Measurements from ENCODE around the gene LRRC75B. TPM values are rescaled to one million over a fixed set of nuclear protein-coding genes. Genes with fewer than 3 reads are reported as not detected.

Gene LRRC75B
- total and polyA plus RNA-seq, 2 of the 13 experiments (the other 11 are each of a cell fraction or from before 2014, with no cell fraction given): 11.8 to 34.8 TPM

DNA sequence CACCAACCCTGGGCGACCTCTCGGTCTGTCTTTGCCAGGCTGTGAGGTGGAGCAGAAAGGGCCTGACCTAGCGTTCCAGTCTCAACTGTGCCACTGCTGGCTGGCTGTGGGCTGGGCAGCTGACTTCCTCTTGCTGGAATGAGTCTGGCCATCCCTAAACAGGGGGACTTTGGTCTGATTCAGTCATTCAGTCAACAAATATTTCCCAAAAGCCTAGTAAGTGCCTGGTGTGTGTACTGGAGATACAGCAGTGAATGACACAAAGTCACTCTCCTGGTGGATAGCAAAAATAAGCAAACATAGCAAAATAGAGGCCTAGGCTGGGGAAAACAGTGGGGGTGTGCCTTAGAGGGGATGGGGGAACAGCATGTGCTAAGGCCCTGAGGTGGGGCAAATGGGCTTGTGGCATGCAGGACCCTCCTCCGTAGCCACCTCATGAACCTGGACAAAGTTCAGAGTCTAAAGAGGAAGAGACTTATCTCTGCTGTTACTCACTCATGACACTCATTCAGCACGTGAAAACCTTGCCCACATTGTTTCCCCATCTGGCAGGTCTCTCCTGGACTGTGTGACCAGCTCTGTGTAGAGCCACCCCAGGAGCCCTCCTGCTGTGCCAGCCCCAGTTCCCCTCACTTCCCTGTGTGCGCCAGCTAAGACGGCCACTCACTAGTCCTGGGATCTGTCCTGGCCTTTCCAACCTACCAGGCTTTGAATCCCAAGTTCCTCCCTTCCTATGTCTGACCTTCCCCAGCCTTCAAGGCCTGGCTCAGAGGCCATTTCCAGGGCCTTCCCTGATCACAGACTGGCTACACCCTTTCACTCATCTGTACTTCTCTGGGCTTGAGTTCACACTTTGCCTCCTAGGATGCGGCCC, 42.6 kb downstream of the LRRC75B start (continued):
- TF ChIP-seq, protein P1, sequence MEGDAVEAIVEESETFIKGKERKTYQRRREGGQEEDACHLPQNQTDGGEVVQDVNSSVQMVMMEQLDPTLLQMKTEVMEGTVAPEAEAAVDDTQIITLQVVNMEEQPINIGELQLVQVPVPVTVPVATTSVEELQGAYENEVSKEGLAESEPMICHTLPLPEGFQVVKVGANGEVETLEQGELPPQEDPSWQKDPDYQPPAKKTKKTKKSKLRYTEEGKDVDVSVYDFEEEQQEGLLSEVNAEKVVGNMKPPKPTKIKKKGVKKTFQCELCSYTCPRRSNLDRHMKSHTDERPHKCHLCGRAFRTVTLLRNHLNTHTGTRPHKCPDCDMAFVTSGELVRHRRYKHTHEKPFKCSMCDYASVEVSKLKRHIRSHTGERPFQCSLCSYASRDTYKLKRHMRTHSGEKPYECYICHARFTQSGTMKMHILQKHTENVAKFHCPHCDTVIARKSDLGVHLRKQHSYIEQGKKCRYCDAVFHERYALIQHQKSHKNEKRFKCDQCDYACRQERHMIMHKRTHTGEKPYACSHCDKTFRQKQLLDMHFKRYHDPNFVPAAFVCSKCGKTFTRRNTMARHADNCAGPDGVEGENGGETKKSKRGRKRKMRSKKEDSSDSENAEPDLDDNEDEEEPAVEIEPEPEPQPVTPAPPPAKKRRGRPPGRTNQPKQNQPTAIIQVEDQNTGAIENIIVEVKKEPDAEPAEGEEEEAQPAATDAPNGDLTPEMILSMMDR (CRISPR knock-in tag; IDR thresholded peaks at IDR 0.05): 0 out of 2 replicates have a peak, but pooled peaks have one; percentile 2
- TF ChIP-seq ZNF589 (CRISPR knock-in tag; conservative IDR thresholded peaks at IDR 0.05) (no peak; the same call in 1 of the 2 replicates), NR1H2 (CRISPR knock-in tag; IDR thresholded peaks at IDR 0.05; ENCODE audit: borderline replicate concordance, low read depth) (no peak), ZNF724P (CRISPR knock-in tag; IDR thresholded peaks at IDR 0.05; ENCODE audit: borderline replicate concordance) (peak; percentile 24; the same call in 1 of the 2 replicates), ZNF496 (CRISPR knock-in tag; IDR thresholded peaks at IDR 0.05; ENCODE audit: insufficient replicate concordance) (no peak), ZNF891 (CRISPR knock-in tag; IDR thresholded peaks at IDR 0.05) (peak; percentile 64; the same call in 1 of the 2 replicates), ZNF569 (CRISPR knock-in tag; IDR thresholded peaks at IDR 0.05; ENCODE audit: borderline replicate concordance) (peak; percentile 58; the same call in 1 of the 2 replicates), ZNF546 (CRISPR knock-in tag; conservative IDR thresholded peaks at IDR 0.05) (peak; percentile 69; the same call in 1 of the 2 replicates), RFXANK (CRISPR knock-in tag; IDR thresholded peaks at IDR 0.05) (no peak), NR2F6 (IDR thresholded peaks at IDR 0.05) (peak; percentile 62; the same call in 1 of the 2 replicates), NR2F6 (CRISPR knock-in tag; IDR thresholded peaks at IDR 0.05) (peak; percentile 72), SP2 (CRISPR knock-in tag; IDR thresholded peaks at IDR 0.05) (no peak), ZNF460 (CRISPR knock-in tag; IDR thresholded peaks at IDR 0.05; ENCODE audit: borderline replicate concordance) (peak; percentile 65; the same call in 1 of the 2 replicates), ATF7-NPFF (CRISPR knock-in tag; IDR thresholded peaks at IDR 0.05; ENCODE audit: low read depth) (no peak; the same call in 1 of the 2 replicates), POGZ (CRISPR knock-in tag; IDR thresholded peaks at IDR 0.05) (peak; percentile 87)
- TF ChIP-seq, protein P2, sequence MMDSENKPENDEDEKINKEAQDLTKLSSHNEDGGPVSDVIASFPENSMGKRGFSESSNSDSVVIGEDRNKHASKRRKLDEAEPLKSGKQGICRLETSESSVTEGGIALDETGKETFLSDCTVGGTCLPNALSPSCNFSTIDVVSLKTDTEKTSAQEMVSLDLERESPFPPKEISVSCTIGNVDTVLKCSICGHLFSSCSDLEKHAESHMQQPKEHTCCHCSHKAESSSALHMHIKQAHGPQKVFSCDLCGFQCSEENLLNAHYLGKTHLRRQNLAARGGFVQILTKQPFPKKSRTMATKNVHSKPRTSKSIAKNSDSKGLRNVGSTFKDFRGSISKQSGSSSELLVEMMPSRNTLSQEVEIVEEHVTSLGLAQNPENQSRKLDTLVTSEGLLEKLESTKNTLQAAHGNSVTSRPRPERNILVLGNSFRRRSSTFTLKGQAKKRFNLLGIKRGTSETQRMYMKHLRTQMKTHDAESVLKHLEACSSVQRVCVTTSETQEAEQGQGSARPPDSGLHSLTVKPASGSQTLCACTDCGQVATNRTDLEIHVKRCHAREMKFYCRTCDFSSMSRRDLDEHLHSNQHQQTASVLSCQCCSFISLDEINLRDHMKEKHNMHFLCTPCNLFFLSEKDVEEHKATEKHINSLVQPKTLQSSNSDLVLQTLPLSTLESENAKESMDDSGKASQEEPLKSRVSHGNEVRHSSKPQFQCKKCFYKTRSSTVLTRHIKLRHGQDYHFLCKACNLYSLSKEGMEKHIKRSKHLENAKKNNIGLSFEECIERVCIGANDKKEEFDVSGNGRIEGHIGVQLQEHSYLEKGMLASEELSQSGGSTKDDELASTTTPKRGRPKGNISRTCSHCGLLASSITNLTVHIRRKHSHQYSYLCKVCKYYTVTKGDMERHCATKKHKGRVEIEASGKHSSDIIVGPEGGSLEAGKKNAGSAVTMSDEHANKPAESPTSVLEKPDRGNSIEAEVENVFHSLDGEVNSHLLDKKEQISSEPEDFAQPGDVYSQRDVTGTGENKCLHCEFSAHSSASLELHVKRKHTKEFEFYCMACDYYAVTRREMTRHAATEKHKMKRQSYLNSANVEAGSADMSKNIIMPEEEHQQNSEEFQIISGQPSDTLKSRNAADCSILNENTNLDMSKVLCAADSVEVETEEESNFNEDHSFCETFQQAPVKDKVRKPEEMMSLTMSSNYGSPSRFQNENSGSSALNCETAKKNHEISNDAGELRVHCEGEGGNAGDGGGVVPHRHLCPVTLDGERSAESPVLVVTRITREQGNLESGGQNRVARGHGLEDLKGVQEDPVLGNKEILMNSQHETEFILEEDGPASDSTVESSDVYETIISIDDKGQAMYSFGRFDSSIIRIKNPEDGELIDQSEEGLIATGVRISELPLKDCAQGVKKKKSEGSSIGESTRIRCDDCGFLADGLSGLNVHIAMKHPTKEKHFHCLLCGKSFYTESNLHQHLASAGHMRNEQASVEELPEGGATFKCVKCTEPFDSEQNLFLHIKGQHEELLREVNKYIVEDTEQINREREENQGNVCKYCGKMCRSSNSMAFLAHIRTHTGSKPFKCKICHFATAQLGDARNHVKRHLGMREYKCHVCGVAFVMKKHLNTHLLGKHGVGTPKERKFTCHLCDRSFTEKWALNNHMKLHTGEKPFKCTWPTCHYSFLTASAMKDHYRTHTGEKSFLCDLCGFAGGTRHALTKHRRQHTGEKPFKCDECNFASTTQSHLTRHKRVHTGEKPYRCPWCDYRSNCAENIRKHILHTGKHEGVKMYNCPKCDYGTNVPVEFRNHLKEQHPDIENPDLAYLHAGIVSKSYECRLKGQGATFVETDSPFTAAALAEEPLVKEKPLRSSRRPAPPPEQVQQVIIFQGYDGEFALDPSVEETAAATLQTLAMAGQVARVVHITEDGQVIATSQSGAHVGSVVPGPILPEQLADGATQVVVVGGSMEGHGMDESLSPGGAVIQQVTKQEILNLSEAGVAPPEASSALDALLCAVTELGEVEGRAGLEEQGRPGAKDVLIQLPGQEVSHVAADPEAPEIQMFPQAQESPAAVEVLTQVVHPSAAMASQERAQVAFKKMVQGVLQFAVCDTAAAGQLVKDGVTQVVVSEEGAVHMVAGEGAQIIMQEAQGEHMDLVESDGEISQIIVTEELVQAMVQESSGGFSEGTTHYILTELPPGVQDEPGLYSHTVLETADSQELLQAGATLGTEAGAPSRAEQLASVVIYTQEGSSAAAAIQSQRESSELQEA (CRISPR knock-in tag; IDR thresholded peaks at IDR 0.05; ENCODE audit: not compliant biosample characterization): no peak
- TF ChIP-seq, protein P3, sequence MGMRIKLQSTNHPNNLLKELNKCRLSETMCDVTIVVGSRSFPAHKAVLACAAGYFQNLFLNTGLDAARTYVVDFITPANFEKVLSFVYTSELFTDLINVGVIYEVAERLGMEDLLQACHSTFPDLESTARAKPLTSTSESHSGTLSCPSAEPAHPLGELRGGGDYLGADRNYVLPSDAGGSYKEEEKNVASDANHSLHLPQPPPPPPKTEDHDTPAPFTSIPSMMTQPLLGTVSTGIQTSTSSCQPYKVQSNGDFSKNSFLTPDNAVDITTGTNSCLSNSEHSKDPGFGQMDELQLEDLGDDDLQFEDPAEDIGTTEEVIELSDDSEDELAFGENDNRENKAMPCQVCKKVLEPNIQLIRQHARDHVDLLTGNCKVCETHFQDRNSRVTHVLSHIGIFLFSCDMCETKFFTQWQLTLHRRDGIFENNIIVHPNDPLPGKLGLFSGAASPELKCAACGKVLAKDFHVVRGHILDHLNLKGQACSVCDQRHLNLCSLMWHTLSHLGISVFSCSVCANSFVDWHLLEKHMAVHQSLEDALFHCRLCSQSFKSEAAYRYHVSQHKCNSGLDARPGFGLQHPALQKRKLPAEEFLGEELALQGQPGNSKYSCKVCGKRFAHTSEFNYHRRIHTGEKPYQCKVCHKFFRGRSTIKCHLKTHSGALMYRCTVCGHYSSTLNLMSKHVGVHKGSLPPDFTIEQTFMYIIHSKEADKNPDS (CRISPR knock-in tag; IDR thresholded peaks at IDR 0.05): peak; percentile 84; the same call in 1 of the 2 replicates

Data from HepG2 (cell line).